NT2/D1 (cell line): ENCODE measurements around the gene IRF1.

Experiments used
- DNase-seq: peaks from one replicate; pipeline ENCODE4 v3.0.0-alpha.2; 2011; ENCODE audit warnings: low read depth, low spot score
- H3K27me3 ChIP-seq: 2 replicates; pipeline ENCODE4 v1.6.0; 2011; ENCODE audit warnings: mild to moderate bottlenecking; ENCODE audit not compliant: insufficient read length, insufficient read depth
- H3K36me3 ChIP-seq: 2 replicates; pipeline ENCODE4 v1.6.1; 2011; ENCODE audit warnings: mild to moderate bottlenecking, low read length, mixed read lengths; ENCODE audit not compliant: insufficient read depth, insufficient read length
- H3K4me1 ChIP-seq: 2 replicates; pipeline ENCODE4 v1.5.1; 2011; ENCODE audit not compliant: insufficient read depth, insufficient read length
- H3K4me3 ChIP-seq: 2 replicates; pipeline ENCODE4 v1.5.1; 2011; ENCODE audit warnings: low read depth; ENCODE audit not compliant: insufficient read length
- H3K9ac ChIP-seq: 2 replicates; pipeline ENCODE4 v1.6.0; 2011; ENCODE audit warnings: low read depth; ENCODE audit not compliant: insufficient read length
- H3K9me3 ChIP-seq: 2 replicates; pipeline ENCODE4 v1.5.1; 2011; ENCODE audit warnings: mild to moderate bottlenecking, low read length; ENCODE audit not compliant: insufficient read depth
- SUZ12 ChIP-seq: IDR thresholded peaks from 2 replicates; pipeline ENCODE4 v1.6.1; 2011; ENCODE audit not compliant: insufficient read length, insufficient read depth; ENCODE audit errors: extremely low read depth
- YY1 ChIP-seq: IDR thresholded peaks from 2 replicates; pipeline ENCODE4 v1.6.1; 2011; ENCODE audit not compliant: insufficient read length, insufficient read depth
- ZNF274 ChIP-seq: IDR thresholded peaks from 2 replicates; pipeline ENCODE4 v1.6.1; 2011; ENCODE audit warnings: mild to moderate bottlenecking, low read depth, low read length

IRF1 gene

DNA sequence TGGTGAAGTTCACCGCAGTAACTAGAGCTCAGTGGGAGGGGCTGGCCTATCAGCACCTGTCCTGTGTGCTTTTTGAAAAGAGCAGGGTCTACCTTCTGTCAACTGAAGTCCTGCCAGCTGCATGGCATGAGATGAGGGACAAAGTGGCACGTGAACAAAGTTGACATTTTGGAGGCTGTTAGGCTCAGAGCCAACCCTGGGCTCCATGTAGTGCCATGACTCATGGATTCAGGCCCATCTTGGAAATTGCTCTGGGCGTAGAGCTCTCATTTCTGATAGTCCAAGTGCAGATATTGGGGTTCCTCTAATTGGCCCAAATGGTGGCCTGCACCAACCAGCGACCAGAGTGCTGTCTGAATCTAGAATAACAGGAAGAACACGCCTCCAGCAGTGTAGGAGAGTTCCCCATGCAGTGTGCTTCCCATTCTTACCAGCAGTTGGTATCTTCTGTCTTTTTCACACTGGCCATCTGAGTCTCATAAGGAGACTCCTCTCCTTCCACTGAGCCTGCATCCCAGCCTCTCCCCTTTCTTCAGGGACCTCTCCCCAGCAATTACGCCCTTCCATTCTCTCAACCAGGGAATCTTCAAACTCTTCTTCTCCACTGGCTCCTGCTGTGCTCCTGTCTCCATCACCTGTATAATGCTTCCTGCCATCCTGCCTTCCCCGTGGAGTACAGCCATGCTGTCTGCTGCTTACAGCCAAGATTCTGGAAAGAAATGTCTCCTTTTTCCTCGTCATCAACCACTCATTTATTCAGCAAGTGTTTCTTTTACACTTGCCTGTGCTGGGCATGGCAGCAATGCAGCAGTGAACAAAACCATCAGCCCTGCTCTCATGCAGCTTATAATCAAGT lies 30.4 kb downstream of the IRF1 start:
- no peak overlapping the region for H3K4me3 ChIP-seq
- H3K27me3 ChIP-seq = no peaks in the 10 kb centered on the region
- H3K36me3 ChIP-seq = no peaks in the 10 kb centered on the region
- H3K9me3 ChIP-seq = no peaks in the 10 kb centered on the region
- H3K4me1 ChIP-seq = peaks cover 6% of the 10 kb centered on the region
- DNase-seq = no peak
- TF ChIP-seq YY1 = no peak
- TF ChIP-seq SUZ12 = no peak
- no peak for TF ChIP-seq ZNF274
- H3K9ac ChIP-seq = no peak overlapping the region

GRCh38 chr5:132459031-132459982 lies 31.3 kb downstream of the IRF1 start:
- no peak overlapping the region for H3K9ac ChIP-seq
- no peak for TF ChIP-seq SUZ12
- no peak for TF ChIP-seq ZNF274
- TF ChIP-seq YY1 = no peak
- H3K9me3 ChIP-seq = no peaks in the 10 kb centered on the region
- DNase-seq = no peak
- no peak overlapping the region for H3K4me3 ChIP-seq
- no peaks in the 10 kb centered on the region for H3K27me3 ChIP-seq
- no peaks in the 10 kb centered on the region for H3K36me3 ChIP-seq
- peaks cover 5% of the 10 kb centered on the region for H3K4me1 ChIP-seq

DNA sequence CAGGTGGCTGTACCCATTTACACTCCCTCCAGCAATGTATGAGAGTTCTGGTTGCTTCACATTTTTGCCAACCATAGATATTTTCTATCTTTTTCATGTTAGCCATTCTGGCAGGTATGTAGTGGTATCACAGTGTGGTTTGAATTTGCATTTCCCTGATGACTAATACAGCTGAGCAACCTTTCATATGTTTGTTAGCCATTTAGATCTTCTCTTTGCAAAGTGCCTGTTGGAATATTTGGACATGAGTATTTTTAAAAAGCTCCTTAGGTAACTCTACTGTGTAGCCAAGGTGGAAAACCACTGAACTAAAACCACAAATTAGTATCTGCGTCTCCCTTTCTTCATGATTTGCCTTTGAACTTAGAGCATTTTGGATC lies 31.9 kb downstream of the IRF1 start:
- peaks cover 2% of the 10 kb centered on the region for H3K4me1 ChIP-seq
- TF ChIP-seq SUZ12 (no peak), YY1 (no peak), ZNF274 (no peak)
- H3K9ac ChIP-seq = no peak overlapping the region
- no peak overlapping the region for H3K4me3 ChIP-seq
- no peaks in the 10 kb centered on the region for H3K27me3 ChIP-seq
- H3K36me3 ChIP-seq = no peaks in the 10 kb centered on the region
- H3K9me3 ChIP-seq = no peaks in the 10 kb centered on the region
- DNase-seq = no peak

GRCh38 chr5:132458226-132458560 lies 32.4 kb downstream of the IRF1 start:
- Histone ChIP-seq H3K27me3 (no peaks in the 10 kb centered on the region), H3K9ac (no peak overlapping the region)

GRCh38 chr5:132457371-132458225 lies 33.0 kb downstream of the IRF1 start:
- Histone ChIP-seq H3K4me3 (no peak overlapping the region), H3K9me3 (no peaks in the 10 kb centered on the region), H3K36me3 (no peaks in the 10 kb centered on the region), H3K9ac (no peak overlapping the region), H3K27me3 (no peaks in the 10 kb centered on the region), H3K4me1 (peaks cover 2% of the 10 kb centered on the region)
- no peak for DNase-seq
- TF ChIP-seq YY1 = no peak
- TF ChIP-seq ZNF274 = no peak

More at GRCh38 chr5:132458226-132458560, 32.4 kb downstream of the IRF1 start:
- TF ChIP-seq SUZ12 (no peak), YY1 (no peak), ZNF274 (no peak)
- Histone ChIP-seq H3K4me1 (peaks cover 2% of the 10 kb centered on the region), H3K9me3 (no peaks in the 10 kb centered on the region), H3K36me3 (no peaks in the 10 kb centered on the region), H3K4me3 (no peak overlapping the region)
- DNase-seq = no peak

- Histone ChIP-seq H3K9ac (no peak overlapping the region), H3K4me1 (peaks cover 2% of the 10 kb centered on the region), H3K36me3 (no peaks in the 10 kb centered on the region), H3K27me3 (no peaks in the 10 kb centered on the region), H3K9me3 (no peaks in the 10 kb centered on the region), H3K4me3 (no peak overlapping the region)
- DNase-seq = no peak
- TF ChIP-seq YY1 = no peak
Measured at GRCh38 chr5:132456987-132457361, 33.6 kb downstream of the IRF1 start.
